ENCODE data around the gene ADGB. TPM values are rescaled to one million over a fixed set of nuclear protein-coding genes. Genes with fewer than 3 reads are reported as not detected.

ADGB gene
- total RNA-seq, 1 donor from 2014 or later = not detected

GRCh38 chr6:146628350-146628749 is 29.6 kb downstream of the ADGB start:
- H3K36me3 Mint-ChIP-seq (ENCODE audit: unreplicated experiment) = no peaks in the 10 kb centered on the region
- no peak for TF ChIP-seq CTCF (IDR thresholded peaks at IDR 0.05)

GRCh38 chr6:146634022-146634421 is 35.2 kb downstream of the ADGB start:
- Mint-ChIP-seq H3K9me3 (ENCODE audit: unreplicated experiment) (no peaks in the 10 kb centered on the region), H3K27ac (ENCODE audit: unreplicated experiment) (no peak overlapping the region), H3K27me3 (ENCODE audit: unreplicated experiment) (peaks cover 31% of the 10 kb centered on the region), H3K4me1 (ENCODE audit: unreplicated experiment) (no peaks in the 10 kb centered on the region), H3K36me3 (ENCODE audit: unreplicated experiment) (no peaks in the 10 kb centered on the region), H3K4me3 (ENCODE audit: unreplicated experiment) (no peak overlapping the region)
- DNase-seq (ENCODE audit: extremely low spot score, unreplicated experiment) = no peak
- no peak for TF ChIP-seq CTCF (IDR thresholded peaks at IDR 0.05)

More at GRCh38 chr6:146628350-146628749, 29.6 kb downstream of the ADGB start:
- H3K9me3 Mint-ChIP-seq (ENCODE audit: unreplicated experiment) = no peaks in the 10 kb centered on the region
- no peak overlapping the region for H3K4me3 Mint-ChIP-seq (ENCODE audit: unreplicated experiment)
- H3K27ac Mint-ChIP-seq (ENCODE audit: unreplicated experiment) = no peak overlapping the region
- no peaks in the 10 kb centered on the region for H3K4me1 Mint-ChIP-seq (ENCODE audit: unreplicated experiment)
- peaks cover 36% of the 10 kb centered on the region for H3K27me3 Mint-ChIP-seq (ENCODE audit: unreplicated experiment)
- no peak for DNase-seq (ENCODE audit: extremely low spot score, unreplicated experiment)

- Mint-ChIP-seq H3K4me3 (ENCODE audit: unreplicated experiment) (no peak overlapping the region), H3K27me3 (ENCODE audit: unreplicated experiment) (peaks cover 33% of the 10 kb centered on the region), H3K27ac (ENCODE audit: unreplicated experiment) (no peak overlapping the region), H3K4me1 (ENCODE audit: unreplicated experiment) (no peaks in the 10 kb centered on the region), H3K36me3 (ENCODE audit: unreplicated experiment) (no peaks in the 10 kb centered on the region), H3K9me3 (ENCODE audit: unreplicated experiment) (no peaks in the 10 kb centered on the region)
- no peak for TF ChIP-seq CTCF (IDR thresholded peaks at IDR 0.05)
- no peak for DNase-seq (ENCODE audit: extremely low spot score, unreplicated experiment)
These were observed 36.4 kb downstream of the ADGB start for GRCh38 chr6:146635165-146635564.

GRCh38 chr6:146636481-146636880 is 37.7 kb downstream of the ADGB start:
- DNase-seq (ENCODE audit: extremely low spot score, unreplicated experiment) = no peak
- TF ChIP-seq CTCF (IDR thresholded peaks at IDR 0.05) = no peak
- Mint-ChIP-seq H3K4me3 (ENCODE audit: unreplicated experiment) (no peak overlapping the region), H3K36me3 (ENCODE audit: unreplicated experiment) (no peaks in the 10 kb centered on the region), H3K27me3 (ENCODE audit: unreplicated experiment) (peaks cover 28% of the 10 kb centered on the region), H3K4me1 (ENCODE audit: unreplicated experiment) (no peaks in the 10 kb centered on the region), H3K9me3 (ENCODE audit: unreplicated experiment) (no peaks in the 10 kb centered on the region), H3K27ac (ENCODE audit: unreplicated experiment) (no peak overlapping the region)

- H3K27me3 Mint-ChIP-seq (ENCODE audit: unreplicated experiment) = peaks cover 25% of the 10 kb centered on the region
- H3K4me1 Mint-ChIP-seq (ENCODE audit: unreplicated experiment) = no peaks in the 10 kb centered on the region
- no peak overlapping the region for H3K27ac Mint-ChIP-seq (ENCODE audit: unreplicated experiment)
- DNase-seq (ENCODE audit: extremely low spot score, unreplicated experiment) = no peak
- no peak overlapping the region for H3K4me3 Mint-ChIP-seq (ENCODE audit: unreplicated experiment)
- no peak for TF ChIP-seq CTCF (IDR thresholded peaks at IDR 0.05)
- no peaks in the 10 kb centered on the region for H3K36me3 Mint-ChIP-seq (ENCODE audit: unreplicated experiment)
- H3K9me3 Mint-ChIP-seq (ENCODE audit: unreplicated experiment) = no peaks in the 10 kb centered on the region
These were observed 44.1 kb downstream of the ADGB start for GRCh38 chr6:146642921-146643320.

All from osteocyte (in vitro differentiated cells).